ENCODE data around the gene SLC24A5.

GRCh38 chr15:48097264-48097663 is 23.5 kb upstream of the SLC24A5 start:
- TF ChIP-seq, protein P1, sequence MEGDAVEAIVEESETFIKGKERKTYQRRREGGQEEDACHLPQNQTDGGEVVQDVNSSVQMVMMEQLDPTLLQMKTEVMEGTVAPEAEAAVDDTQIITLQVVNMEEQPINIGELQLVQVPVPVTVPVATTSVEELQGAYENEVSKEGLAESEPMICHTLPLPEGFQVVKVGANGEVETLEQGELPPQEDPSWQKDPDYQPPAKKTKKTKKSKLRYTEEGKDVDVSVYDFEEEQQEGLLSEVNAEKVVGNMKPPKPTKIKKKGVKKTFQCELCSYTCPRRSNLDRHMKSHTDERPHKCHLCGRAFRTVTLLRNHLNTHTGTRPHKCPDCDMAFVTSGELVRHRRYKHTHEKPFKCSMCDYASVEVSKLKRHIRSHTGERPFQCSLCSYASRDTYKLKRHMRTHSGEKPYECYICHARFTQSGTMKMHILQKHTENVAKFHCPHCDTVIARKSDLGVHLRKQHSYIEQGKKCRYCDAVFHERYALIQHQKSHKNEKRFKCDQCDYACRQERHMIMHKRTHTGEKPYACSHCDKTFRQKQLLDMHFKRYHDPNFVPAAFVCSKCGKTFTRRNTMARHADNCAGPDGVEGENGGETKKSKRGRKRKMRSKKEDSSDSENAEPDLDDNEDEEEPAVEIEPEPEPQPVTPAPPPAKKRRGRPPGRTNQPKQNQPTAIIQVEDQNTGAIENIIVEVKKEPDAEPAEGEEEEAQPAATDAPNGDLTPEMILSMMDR (IDR thresholded peaks at IDR 0.05) = no peak
- no peak for TF ChIP-seq POLR2A (IDR thresholded peaks at IDR 0.05)
- TF ChIP-seq POLR2AphosphoS5 (IDR thresholded peaks at IDR 0.05) = no peak
- no peak for TF ChIP-seq EP300 (IDR thresholded peaks at IDR 0.05)

Data from sigmoid colon (tissue), 4 donors.